OCI-LY3 (cell line): Measurements from ENCODE around the gene GART.

Experiments
- H2AFZ ChIP-seq: fragments of 200-600, 300-600 bp; shearing (Covaris generic); 2 replicates; pipeline ENCODE4 v1.6.0; 2014; ENCODE audit warnings: antibody characterized with exemption, low read depth, low read length
- H3K27ac ChIP-seq: fragments of 200-600, 300-600 bp; sonication (generic); 2 replicates; pipeline ENCODE4 v1.5.1; 2014; ENCODE audit warnings: mild to moderate bottlenecking, low read length, moderate library complexity, mixed read lengths
- H3K27me3 ChIP-seq: fragments of 200-600, 300-600 bp; sonication (generic); 2 replicates; pipeline ENCODE4 v1.6.1; 2014; ENCODE audit warnings: low read depth, low read length, mixed read lengths
- H3K36me3 ChIP-seq: fragments of 200-600, 300-600 bp; sonication (generic); replicated peaks from 2 replicates; pipeline ENCODE3; 2014; ENCODE audit warnings: low read depth, low read length, mixed read lengths
- H3K4me1 ChIP-seq: fragments of 300-600, 200-600 bp; sonication (generic); 2 replicates; pipeline ENCODE4 v1.6.1; 2014; ENCODE audit warnings: low read length, mixed read lengths
- H3K4me2 ChIP-seq: fragments of 200-600, 300-600 bp; sonication (generic); 2 replicates; pipeline ENCODE4 v1.6.1; 2014; ENCODE audit warnings: low read length, mixed read lengths
- H3K4me3 ChIP-seq: fragments of 300-600, 200-600 bp; sonication (generic); 2 replicates; pipeline ENCODE4 v1.5.1; 2014; ENCODE audit warnings: antibody characterized with exemption, mild to moderate bottlenecking, low read length, moderate library complexity
- H3K79me2 ChIP-seq: fragments of 300-600, 200-600 bp; shearing (Covaris generic); 2 replicates; pipeline ENCODE4 v1.6.1; 2014; ENCODE audit warnings: mild to moderate bottlenecking, low read length, mixed read lengths
- H3K9ac ChIP-seq: fragments of 300-600, 200-600 bp; shearing (Covaris generic); 2 replicates; pipeline ENCODE4 v1.6.0; 2014; ENCODE audit warnings: mild to moderate bottlenecking, low read length, moderate library complexity
- H3K9me3 ChIP-seq: fragments of 200-600, 300-600 bp; shearing (Covaris generic); 2 replicates; pipeline ENCODE4 v1.6.1; 2014; ENCODE audit warnings: low read length, mixed read lengths; ENCODE audit not compliant: insufficient read depth
- H4K20me1 ChIP-seq: fragments of 200-600, 300-600 bp; sonication (generic); 2 replicates; pipeline ENCODE4 v1.6.1; 2016; ENCODE audit warnings: low read length, mixed read lengths; ENCODE audit not compliant: insufficient read depth
- CTCF ChIP-seq: fragments of 200-600, 300-600 bp; sonication (generic); IDR thresholded peaks from 2 replicates; pipeline ENCODE4 v1.5.1; 2014; ENCODE audit warnings: antibody characterized with exemption, low read length, low read depth
- EZH2phosphoT487 ChIP-seq: fragments of 200-600 bp; shearing (Covaris generic); IDR thresholded peaks from 2 replicates; pipeline ENCODE4 v1.6.1; 2018; ENCODE audit warnings: antibody characterized with exemption, mixed run types, low read depth

Gene GART

GRCh38 chr21:33572350-33572749, 30.4 kb upstream of the GART start:
- TF ChIP-seq EZH2phosphoT487 (no peak), CTCF (no peak)
- H3K4me3 ChIP-seq = no peak overlapping the region
- H3K36me3 ChIP-seq = peaks cover 48% of the 10 kb centered on the region
- H3K4me1 ChIP-seq = no peaks in the 10 kb centered on the region
- no peaks in the 10 kb centered on the region for H3K9me3 ChIP-seq
- no peak overlapping the region for H3K4me2 ChIP-seq
- no peak overlapping the region for H3K9ac ChIP-seq
- peaks cover 43% of the 10 kb centered on the region for H3K79me2 ChIP-seq
- H4K20me1 ChIP-seq = no peaks in the 10 kb centered on the region
- no peak overlapping the region for H2AFZ ChIP-seq
- H3K27ac ChIP-seq = no peak overlapping the region
- H3K27me3 ChIP-seq = no peaks in the 10 kb centered on the region

- Histone ChIP-seq H4K20me1 (no peaks in the 10 kb centered on the region), H3K4me3 (no peak overlapping the region), H3K4me1 (no peaks in the 10 kb centered on the region), H2AFZ (no peak overlapping the region), H3K79me2 (peaks cover 45% of the 10 kb centered on the region), H3K4me2 (no peak overlapping the region), H3K27me3 (no peaks in the 10 kb centered on the region), H3K9ac (no peak overlapping the region), H3K27ac (no peak overlapping the region), H3K36me3 (peaks cover 58% of the 10 kb centered on the region), H3K9me3 (no peaks in the 10 kb centered on the region)
- no peak for TF ChIP-seq CTCF
- TF ChIP-seq EZH2phosphoT487 = no peak
These were observed 28.1 kb upstream of the GART start for GRCh38 chr21:33569991-33570390.

GRCh38 chr21:33568448-33568847, 26.5 kb upstream of the GART start:
- H3K9ac ChIP-seq = no peak overlapping the region
- H3K79me2 ChIP-seq = peaks cover 50% of the 10 kb centered on the region
- no peaks in the 10 kb centered on the region for H3K9me3 ChIP-seq
- H3K27ac ChIP-seq = no peak overlapping the region
- H3K4me1 ChIP-seq = no peaks in the 10 kb centered on the region
- no peak overlapping the region for H3K4me2 ChIP-seq
- TF ChIP-seq CTCF (no peak), EZH2phosphoT487 (no peak)
- peaks cover 54% of the 10 kb centered on the region for H3K36me3 ChIP-seq
- no peak overlapping the region for H3K4me3 ChIP-seq
- H2AFZ ChIP-seq = no peak overlapping the region
- H4K20me1 ChIP-seq = no peaks in the 10 kb centered on the region
- H3K27me3 ChIP-seq = no peaks in the 10 kb centered on the region

GRCh38 chr21:33567914-33568313, 26.0 kb upstream of the GART start:
- H3K36me3 ChIP-seq = peaks cover 49% of the 10 kb centered on the region

More at GRCh38 chr21:33567914-33568313, 26.0 kb upstream of the GART start:
- H4K20me1 ChIP-seq = no peaks in the 10 kb centered on the region
- H3K79me2 ChIP-seq = peaks cover 51% of the 10 kb centered on the region
- no peak overlapping the region for H3K4me2 ChIP-seq
- H3K9me3 ChIP-seq = no peaks in the 10 kb centered on the region
- no peak overlapping the region for H2AFZ ChIP-seq
- H3K4me1 ChIP-seq = no peaks in the 10 kb centered on the region
- TF ChIP-seq EZH2phosphoT487 (no peak), CTCF (no peak)
- no peak overlapping the region for H3K9ac ChIP-seq
- no peak overlapping the region for H3K27ac ChIP-seq
- no peaks in the 10 kb centered on the region for H3K27me3 ChIP-seq
- H3K4me3 ChIP-seq = no peak overlapping the region
